HepG2 (cell line): Measurements from ENCODE around the gene LAMA5. TPM values are rescaled to one million over a fixed set of nuclear protein-coding genes. Genes with fewer than 3 reads are reported as not detected.

ENCODE experiments used
- PRDM15 ChIP-seq: sonication (generic); formaldehyde crosslinking; IDR thresholded peaks from 2 replicates; pipeline ENCODE4 v1.4.0; 2020; ENCODE audit warnings: missing genetic modification reagents
- TCF7 ChIP-seq: sonication (generic); IDR thresholded peaks from 2 replicates; pipeline ENCODE4 v1.6.1; 2016; ENCODE audit warnings: antibody characterized with exemption, low read depth
- TIGD3 ChIP-seq: sonication (generic); formaldehyde crosslinking; IDR thresholded peaks from 2 replicates; pipeline ENCODE4 v1.5.1; 2020; ENCODE audit warnings: mild to moderate bottlenecking, missing genetic modification reagents, borderline replicate concordance
- TOE1 ChIP-seq: sonication (generic); formaldehyde crosslinking; IDR thresholded peaks from 2 replicates; pipeline ENCODE4 v1.4.0; 2020; ENCODE audit warnings: mild to moderate bottlenecking, missing genetic modification reagents
- U2AF2 ChIP-seq: fragments of 200-400 bp; formaldehyde crosslinking; IDR thresholded peaks from 2 replicates; pipeline ENCODE4 v1.6.1; 2017; ENCODE audit warnings: low read depth, mild to moderate bottlenecking, low read length
- ZNF232 ChIP-seq: sonication (generic); formaldehyde crosslinking; IDR thresholded peaks from 2 replicates; pipeline ENCODE4 v1.4.0; 2020; ENCODE audit warnings: missing genetic modification reagents, borderline replicate concordance
- ZNF280B ChIP-seq: sonication (generic); formaldehyde crosslinking; IDR thresholded peaks from 2 replicates; pipeline ENCODE4 v1.5.0; 2020; ENCODE audit warnings: missing genetic modification reagents, mild to moderate bottlenecking, borderline replicate concordance
- ZNF816 ChIP-seq: sonication (generic); formaldehyde crosslinking; IDR thresholded peaks from 2 replicates; pipeline ENCODE4 v1.8.0; 2022; ENCODE audit warnings: missing genetic modification reagents, mild to moderate bottlenecking, borderline replicate concordance
- polyA plus RNA-seq, 8 experiments: library from polyadenylated mRNA; depleted of rRNA in 3 of 8; stranded (reverse) in 7 of 8; unstranded in 1 of 8; fragments of >200 nt; fragmentation: Illumina TruSeq in 4 of 8; extraction: Trizol in 4 of 8; gene quantifications; 2 replicates each; pipeline versions ENCODE4 v1.2.1 to v1.2.3, GENCODE V29; 2011 to 2016; ENCODE audit warnings: low read depth in 4 of 8, missing spikeins in 1 of 8, mixed read lengths in 1 of 8; ENCODE audit not compliant: insufficient read depth in 1 of 8
- total RNA-seq, 5 experiments: library from RNA; depleted of rRNA; stranded (reverse); fragments of >200 nt; fragmentation: Illumina TruSeq; extraction: Trizol; gene quantifications; 2 replicates each; pipeline ENCODE4 v1.2.3, GENCODE V29; 2016; ENCODE audit warnings: low read depth in 1 of 5
- TF ChIP-seq, protein P1 (sequence below): IDR thresholded peaks from 2 replicates; pipeline ENCODE4 v1.6.1; 2016; ENCODE audit warnings: mild to moderate bottlenecking, missing biosample characterization, missing genetic modification reagents
- TF ChIP-seq, protein P2 (sequence below), 2 experiments: sonication (generic) in 1 of 2; formaldehyde crosslinking in 1 of 2; IDR thresholded peaks; 2 replicates each; pipeline versions ENCODE4 v1.6.1 to v1.9.0; 2014 to 2022; ENCODE audit warnings: antibody characterized with exemption in 1 of 2, borderline replicate concordance in 1 of 2, inconsistent platforms in 1 of 2, low read depth in 1 of 2, missing genetic modification reagents in 1 of 2
- TF ChIP-seq, protein P3 (sequence below): sonication (generic); formaldehyde crosslinking; IDR thresholded peaks from 2 replicates; pipeline ENCODE4 v1.5.0; 2020; ENCODE audit warnings: mild to moderate bottlenecking, missing genetic modification reagents

Gene LAMA5
- total and polyA plus RNA-seq, 2 of the 13 experiments (the other 11 are each of a cell fraction or from before 2014, with no cell fraction given) = 21.0 to 44.7 TPM

DNA sequence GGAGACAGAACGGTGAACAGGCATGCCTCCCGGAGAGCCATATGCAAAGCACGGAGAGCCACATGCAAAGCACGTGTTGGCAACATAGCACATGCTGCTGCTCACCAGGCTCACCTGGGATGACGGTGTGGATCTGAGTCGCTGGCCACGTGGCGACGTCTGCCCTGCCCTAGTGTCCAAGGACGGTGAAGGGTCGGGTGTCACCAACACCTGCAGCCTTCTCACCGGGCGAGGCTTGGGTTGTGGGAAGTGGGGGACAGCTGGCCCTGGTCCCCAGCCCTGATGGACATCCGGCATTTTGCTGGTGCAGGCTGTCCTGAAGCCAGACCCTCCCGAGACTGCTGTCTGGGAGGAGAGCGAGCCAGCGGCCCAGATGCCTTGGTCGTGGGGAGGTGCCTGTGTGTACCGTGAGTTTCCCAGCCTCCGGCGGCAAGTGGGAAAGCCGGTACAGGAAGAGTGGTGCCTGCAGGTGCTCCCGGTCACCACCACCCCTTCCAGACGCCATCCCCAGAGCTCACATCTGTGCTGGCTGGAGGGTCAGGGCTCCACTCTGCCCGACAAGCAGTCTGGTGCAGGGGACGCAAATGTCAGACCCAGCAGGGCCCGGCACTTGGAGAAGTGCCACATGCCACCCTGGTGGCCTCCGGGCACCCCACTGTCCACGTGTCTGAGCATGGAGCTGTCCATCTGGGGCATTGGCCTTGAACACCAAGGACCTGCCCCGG, 70.2 kb downstream of the LAMA5 start (continued):
- TF ChIP-seq PRDM15 (CRISPR knock-in tag) = no peak
- TF ChIP-seq, protein P1, sequence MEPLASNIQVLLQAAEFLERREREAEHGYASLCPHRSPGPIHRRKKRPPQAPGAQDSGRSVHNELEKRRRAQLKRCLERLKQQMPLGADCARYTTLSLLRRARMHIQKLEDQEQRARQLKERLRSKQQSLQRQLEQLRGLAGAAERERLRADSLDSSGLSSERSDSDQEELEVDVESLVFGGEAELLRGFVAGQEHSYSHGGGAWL = no peak
- TF ChIP-seq TCF7 = no peak
- TF ChIP-seq TOE1 = no peak
- no peak for TF ChIP-seq ZNF816 (CRISPR knock-in tag)
- TF ChIP-seq, protein P2, sequence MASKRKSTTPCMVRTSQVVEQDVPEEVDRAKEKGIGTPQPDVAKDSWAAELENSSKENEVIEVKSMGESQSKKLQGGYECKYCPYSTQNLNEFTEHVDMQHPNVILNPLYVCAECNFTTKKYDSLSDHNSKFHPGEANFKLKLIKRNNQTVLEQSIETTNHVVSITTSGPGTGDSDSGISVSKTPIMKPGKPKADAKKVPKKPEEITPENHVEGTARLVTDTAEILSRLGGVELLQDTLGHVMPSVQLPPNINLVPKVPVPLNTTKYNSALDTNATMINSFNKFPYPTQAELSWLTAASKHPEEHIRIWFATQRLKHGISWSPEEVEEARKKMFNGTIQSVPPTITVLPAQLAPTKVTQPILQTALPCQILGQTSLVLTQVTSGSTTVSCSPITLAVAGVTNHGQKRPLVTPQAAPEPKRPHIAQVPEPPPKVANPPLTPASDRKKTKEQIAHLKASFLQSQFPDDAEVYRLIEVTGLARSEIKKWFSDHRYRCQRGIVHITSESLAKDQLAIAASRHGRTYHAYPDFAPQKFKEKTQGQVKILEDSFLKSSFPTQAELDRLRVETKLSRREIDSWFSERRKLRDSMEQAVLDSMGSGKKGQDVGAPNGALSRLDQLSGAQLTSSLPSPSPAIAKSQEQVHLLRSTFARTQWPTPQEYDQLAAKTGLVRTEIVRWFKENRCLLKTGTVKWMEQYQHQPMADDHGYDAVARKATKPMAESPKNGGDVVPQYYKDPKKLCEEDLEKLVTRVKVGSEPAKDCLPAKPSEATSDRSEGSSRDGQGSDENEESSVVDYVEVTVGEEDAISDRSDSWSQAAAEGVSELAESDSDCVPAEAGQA (IDR thresholded peaks at IDR 0.05; ENCODE audit: low read depth) = no peak
- TF ChIP-seq, protein P2 (CRISPR knock-in tag; IDR thresholded peaks at IDR 0.05; ENCODE audit: borderline replicate concordance) = no peak
- TF ChIP-seq ZNF280B = 0 out of 2 replicates have a peak, but pooled peaks have one; percentile 2
- TF ChIP-seq, protein P3, sequence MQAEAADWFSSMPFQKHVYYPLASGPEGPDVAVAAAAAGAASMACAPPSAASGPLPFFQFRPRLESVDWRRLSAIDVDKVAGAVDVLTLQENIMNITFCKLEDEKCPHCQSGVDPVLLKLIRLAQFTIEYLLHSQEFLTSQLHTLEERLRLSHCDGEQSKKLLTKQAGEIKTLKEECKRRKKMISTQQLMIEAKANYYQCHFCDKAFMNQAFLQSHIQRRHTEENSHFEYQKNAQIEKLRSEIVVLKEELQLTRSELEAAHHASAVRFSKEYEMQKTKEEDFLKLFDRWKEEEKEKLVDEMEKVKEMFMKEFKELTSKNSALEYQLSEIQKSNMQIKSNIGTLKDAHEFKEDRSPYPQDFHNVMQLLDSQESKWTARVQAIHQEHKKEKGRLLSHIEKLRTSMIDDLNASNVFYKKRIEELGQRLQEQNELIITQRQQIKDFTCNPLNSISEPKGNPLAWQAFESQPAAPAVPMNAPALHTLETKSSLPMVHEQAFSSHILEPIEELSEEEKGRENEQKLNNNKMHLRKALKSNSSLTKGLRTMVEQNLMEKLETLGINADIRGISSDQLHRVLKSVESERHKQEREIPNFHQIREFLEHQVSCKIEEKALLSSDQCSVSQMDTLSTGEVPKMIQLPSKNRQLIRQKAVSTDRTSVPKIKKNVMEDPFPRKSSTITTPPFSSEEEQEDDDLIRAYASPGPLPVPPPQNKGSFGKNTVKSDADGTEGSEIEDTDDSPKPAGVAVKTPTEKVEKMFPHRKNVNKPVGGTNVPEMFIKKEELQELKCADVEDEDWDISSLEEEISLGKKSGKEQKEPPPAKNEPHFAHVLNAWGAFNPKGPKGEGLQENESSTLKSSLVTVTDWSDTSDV (CRISPR knock-in tag) = no peak
- no peak for TF ChIP-seq ZNF232 (CRISPR knock-in tag)
- no peak for TF ChIP-seq U2AF2
- no peak for TF ChIP-seq TIGD3 (CRISPR knock-in tag)
